Omental fat pad (tissue), 4 donors: ENCODE results near the gene FALEC. TPM values are rescaled to one million over a fixed set of nuclear protein-coding genes. Genes with fewer than 3 reads are reported as not detected.

Source experiments
- ATAC-seq: fragments of 150-250 bp; one replicate; pipeline ENCODE4 v1.9.1; 2016; ENCODE audit warnings: mild to moderate bottlenecking, moderate library complexity; ENCODE audit not compliant: low FRiP score
- DNase-seq: peaks from one replicate; pipeline ENCODE4 v3.0.0-alpha.2; 2019; ENCODE audit warnings: low spot score
- total RNA-seq, 4 donors: library from RNA; depleted of rRNA; stranded (reverse); fragments of >200 nt; gene quantifications; one replicate each; pipeline ENCODE4 v1.1.0, GENCODE V29; 2016
- TF ChIP-seq, protein P1 (sequence below), 3 donors: fragments of 450-650 bp; IDR thresholded peaks; one replicate each; pipeline ENCODE4 v1.5.1; 2016 to 2017; ENCODE audit warnings: antibody characterized with exemption in 3 of 3, mild to moderate bottlenecking in 3 of 3, moderate library complexity in 2 of 3

The FALEC gene
- total RNA-seq, 4 donors from 2014 or later: not detected

DNA sequence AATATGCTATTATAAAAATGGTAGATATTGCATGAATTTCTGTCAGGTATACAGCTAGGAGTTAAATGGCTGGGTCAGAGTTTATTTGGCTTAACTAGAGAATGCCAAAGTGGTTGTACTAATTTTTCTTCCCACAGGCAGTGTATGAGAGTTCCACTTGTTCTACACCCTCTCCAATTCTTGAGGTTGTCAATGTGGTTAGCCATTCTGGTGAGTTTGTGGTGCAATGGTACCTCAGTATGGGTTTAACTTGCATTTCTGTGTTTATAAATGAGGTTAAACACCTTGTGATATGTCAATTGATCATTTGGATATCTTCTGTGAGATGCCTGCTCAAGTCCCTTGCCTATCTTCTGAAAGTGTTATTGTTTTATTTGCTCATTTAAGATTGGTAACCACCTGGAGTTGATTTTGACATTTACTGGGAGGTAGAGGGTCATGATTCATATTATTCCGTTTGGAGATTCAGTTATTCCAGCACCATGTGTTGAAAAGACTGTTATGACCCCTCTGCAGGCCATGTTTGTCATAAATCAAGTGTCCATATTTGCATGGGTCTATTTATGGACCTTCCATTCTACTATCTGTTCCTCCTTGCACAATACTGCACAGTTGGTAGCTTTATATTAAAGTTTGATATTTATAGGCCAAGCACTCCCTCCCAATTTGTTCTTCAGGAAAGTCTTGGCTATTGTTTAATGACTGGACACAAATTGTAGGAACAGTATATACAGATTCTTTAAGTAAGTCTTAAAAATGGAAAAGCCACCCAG lies 5.8 kb downstream of the FALEC start:
- DNase-seq (no peak), ATAC-seq (no peak)
- TF ChIP-seq, protein P1, sequence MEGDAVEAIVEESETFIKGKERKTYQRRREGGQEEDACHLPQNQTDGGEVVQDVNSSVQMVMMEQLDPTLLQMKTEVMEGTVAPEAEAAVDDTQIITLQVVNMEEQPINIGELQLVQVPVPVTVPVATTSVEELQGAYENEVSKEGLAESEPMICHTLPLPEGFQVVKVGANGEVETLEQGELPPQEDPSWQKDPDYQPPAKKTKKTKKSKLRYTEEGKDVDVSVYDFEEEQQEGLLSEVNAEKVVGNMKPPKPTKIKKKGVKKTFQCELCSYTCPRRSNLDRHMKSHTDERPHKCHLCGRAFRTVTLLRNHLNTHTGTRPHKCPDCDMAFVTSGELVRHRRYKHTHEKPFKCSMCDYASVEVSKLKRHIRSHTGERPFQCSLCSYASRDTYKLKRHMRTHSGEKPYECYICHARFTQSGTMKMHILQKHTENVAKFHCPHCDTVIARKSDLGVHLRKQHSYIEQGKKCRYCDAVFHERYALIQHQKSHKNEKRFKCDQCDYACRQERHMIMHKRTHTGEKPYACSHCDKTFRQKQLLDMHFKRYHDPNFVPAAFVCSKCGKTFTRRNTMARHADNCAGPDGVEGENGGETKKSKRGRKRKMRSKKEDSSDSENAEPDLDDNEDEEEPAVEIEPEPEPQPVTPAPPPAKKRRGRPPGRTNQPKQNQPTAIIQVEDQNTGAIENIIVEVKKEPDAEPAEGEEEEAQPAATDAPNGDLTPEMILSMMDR (IDR thresholded peaks at IDR 0.05): no peak

GRCh38 chr1:150525348-150525747 lies 9.8 kb downstream of the FALEC start:
- TF ChIP-seq, protein P1 (IDR thresholded peaks at IDR 0.05): no peak
- ATAC-seq (no peak), DNase-seq (no peak)

- no peak for DNase-seq
- TF ChIP-seq, protein P1 (IDR thresholded peaks at IDR 0.05): no peak
- no peak for ATAC-seq
These were observed 12.6 kb downstream of the FALEC start for GRCh38 chr1:150528196-150528595.

GRCh38 chr1:150529017-150529416 lies 13.5 kb downstream of the FALEC start:
- TF ChIP-seq, protein P1 (IDR thresholded peaks at IDR 0.05): no peak
- ATAC-seq (peak; percentile 53), DNase-seq (no peak)

- TF ChIP-seq, protein P1 (IDR thresholded peaks at IDR 0.05): no peak
- DNase-seq (no peak), ATAC-seq (no peak)
These were observed 15.1 kb downstream of the FALEC start for GRCh38 chr1:150530491-150531159.

DNA sequence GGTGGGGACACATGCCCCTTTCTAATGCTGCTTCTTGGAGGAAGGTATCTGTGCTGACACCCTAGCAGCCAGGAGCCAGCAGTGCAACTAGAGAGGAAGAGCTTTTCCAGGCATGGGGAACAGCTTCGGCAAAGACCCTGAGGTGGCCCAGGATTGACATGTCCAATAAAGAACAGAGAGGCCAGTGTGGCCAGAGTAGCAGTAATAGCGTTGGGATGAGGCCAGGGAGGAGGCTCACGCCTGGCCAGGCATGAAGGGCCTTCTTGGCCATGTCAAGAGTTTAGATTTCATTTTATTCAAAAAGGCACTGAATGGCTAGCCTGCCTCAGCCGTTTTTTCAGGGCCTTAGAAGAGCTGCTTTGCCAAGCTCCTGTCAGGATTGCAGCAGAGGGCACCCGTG lies 17.3 kb downstream of the FALEC start:
- DNase-seq: no peak
- ATAC-seq: no peak
- TF ChIP-seq, protein P1 (IDR thresholded peaks at IDR 0.05): no peak

GRCh38 chr1:150534002-150534401 lies 18.4 kb downstream of the FALEC start:
- TF ChIP-seq, protein P1 (IDR thresholded peaks at IDR 0.05): no peak
- no peak for DNase-seq
- no peak for ATAC-seq
